Measurements from ENCODE around the gene MAP4.

GRCh38 chr3:47930979-47931378 is 85.2 kb downstream of the MAP4 start:
- TF ChIP-seq, protein P1, sequence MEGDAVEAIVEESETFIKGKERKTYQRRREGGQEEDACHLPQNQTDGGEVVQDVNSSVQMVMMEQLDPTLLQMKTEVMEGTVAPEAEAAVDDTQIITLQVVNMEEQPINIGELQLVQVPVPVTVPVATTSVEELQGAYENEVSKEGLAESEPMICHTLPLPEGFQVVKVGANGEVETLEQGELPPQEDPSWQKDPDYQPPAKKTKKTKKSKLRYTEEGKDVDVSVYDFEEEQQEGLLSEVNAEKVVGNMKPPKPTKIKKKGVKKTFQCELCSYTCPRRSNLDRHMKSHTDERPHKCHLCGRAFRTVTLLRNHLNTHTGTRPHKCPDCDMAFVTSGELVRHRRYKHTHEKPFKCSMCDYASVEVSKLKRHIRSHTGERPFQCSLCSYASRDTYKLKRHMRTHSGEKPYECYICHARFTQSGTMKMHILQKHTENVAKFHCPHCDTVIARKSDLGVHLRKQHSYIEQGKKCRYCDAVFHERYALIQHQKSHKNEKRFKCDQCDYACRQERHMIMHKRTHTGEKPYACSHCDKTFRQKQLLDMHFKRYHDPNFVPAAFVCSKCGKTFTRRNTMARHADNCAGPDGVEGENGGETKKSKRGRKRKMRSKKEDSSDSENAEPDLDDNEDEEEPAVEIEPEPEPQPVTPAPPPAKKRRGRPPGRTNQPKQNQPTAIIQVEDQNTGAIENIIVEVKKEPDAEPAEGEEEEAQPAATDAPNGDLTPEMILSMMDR (IDR thresholded peaks at IDR 0.05; ENCODE audit: insufficient read depth, low read depth, low read length), result no peak
- TF ChIP-seq EZH2 (IDR thresholded peaks at IDR 0.05; ENCODE audit: insufficient read depth, low read length), result no peak

All from astrocyte (in vitro differentiated cells and primary cell).